PFSK-1 (cell line): ENCODE measurements around the gene FGF11.

ENCODE experiments used
- FOXP2 ChIP-seq: optimal IDR thresholded peaks from 2 replicates; pipeline ENCODE3; 2011; ENCODE audit warnings: borderline replicate concordance, control low read depth, inconsistent platforms; ENCODE audit not compliant: insufficient read depth; ENCODE audit errors: extremely low read length, extremely low read depth
- POLR2AphosphoS5 ChIP-seq: IDR thresholded peaks from 2 replicates; pipeline ENCODE4 v1.6.1; 2012; ENCODE audit warnings: low read depth, mild to moderate bottlenecking, control low read depth, low read length, moderate library complexity
- REST ChIP-seq, 2 experiments: IDR thresholded peaks; 2 replicates each; pipeline versions ENCODE4 v1.6.1 to v1.8.0; 2011 to 2012; ENCODE audit warnings: low read depth in 2 of 2, low read length in 2 of 2, control low read depth in 1 of 2, inconsistent platforms in 1 of 2, mild to moderate bottlenecking in 1 of 2, moderate library complexity in 1 of 2; ENCODE audit not compliant: insufficient read depth in 1 of 2
- SIN3A ChIP-seq: IDR thresholded peaks from 2 replicates; pipeline ENCODE4 v1.6.1; 2012; ENCODE audit warnings: mild to moderate bottlenecking, low read length, moderate library complexity, borderline replicate concordance; ENCODE audit not compliant: insufficient read depth
- TAF1 ChIP-seq: IDR thresholded peaks from 2 replicates; pipeline ENCODE4 v1.6.1; 2012; ENCODE audit warnings: low read length, control low read depth, borderline replicate concordance; ENCODE audit not compliant: insufficient read depth

DNA sequence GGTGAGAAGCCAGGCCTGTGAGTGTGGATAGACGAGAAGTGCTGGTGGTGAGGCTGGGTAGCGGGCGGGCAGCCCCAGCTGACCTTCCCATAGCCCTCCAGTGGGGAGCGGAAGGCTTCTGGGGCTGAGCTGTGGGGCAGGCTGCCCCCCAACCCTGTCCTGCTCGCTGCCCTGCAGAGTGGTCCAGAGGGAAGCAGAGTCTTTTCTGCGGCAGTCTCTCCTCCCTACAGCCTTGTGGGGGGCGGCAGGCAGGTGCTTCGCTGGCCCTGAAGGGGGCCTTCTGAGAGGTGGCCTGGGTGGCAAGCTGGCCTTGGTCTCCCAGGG is 27.9 kb upstream of the FGF11 start:
- TF ChIP-seq POLR2AphosphoS5 (no peak), SIN3A (no peak), REST (IDR thresholded peaks at IDR 0.05; ENCODE audit: insufficient read depth in 1 of 2, low read depth in 2 of 2, low read length in 2 of 2) (no peak), TAF1 (no peak), FOXP2 (no peak)
